Renal cortical epithelial cell (primary cell): Measurements from ENCODE around the gene SPATA31D3. TPM values are rescaled to one million over a fixed set of nuclear protein-coding genes. Genes with fewer than 3 reads are reported as not detected.
A peak's percentile ranks its signal among the peaks of the same experiment; 100 is the strongest.
"Not testable (repeated sequence)": the region's sequence is repeated elsewhere in the genome, so short reads cannot be mapped to it uniquely, and the experiment has no call there.

ENCODE experiments used
- DNase-seq: peaks from one replicate; pipeline ENCODE4 v3.0.0-alpha.2; 2011; ENCODE audit warnings: low read depth
- total RNA-seq: library from RNA; depleted of rRNA; stranded (reverse); fragments of >200 nt; gene quantifications from 2 replicates; pipeline ENCODE4 v1.2.3, GENCODE V29; 2014

The SPATA31D3 gene
- total RNA-seq, 1 donor from 2014 or later: not detected

DNA sequence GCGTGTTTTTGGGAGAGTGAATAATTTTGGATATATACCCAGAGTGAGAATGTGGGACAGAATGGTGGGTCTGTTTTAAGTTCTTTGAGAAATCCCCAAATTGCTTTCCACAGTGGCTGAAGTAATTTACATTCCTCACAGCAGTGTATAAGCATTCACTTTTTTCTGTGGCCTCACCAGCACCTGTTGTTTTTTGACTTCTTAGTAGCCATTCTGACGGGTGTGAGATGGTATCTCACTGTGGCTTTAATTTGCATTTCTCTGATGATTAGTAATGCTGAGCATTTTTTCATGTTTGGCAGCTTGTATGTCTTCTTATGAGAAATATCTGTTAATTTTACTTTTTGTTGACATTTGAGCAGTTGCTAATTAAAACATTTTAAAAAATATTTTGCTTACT lies 35.9 kb downstream of the SPATA31D3 start:
- no peak for DNase-seq

DNA sequence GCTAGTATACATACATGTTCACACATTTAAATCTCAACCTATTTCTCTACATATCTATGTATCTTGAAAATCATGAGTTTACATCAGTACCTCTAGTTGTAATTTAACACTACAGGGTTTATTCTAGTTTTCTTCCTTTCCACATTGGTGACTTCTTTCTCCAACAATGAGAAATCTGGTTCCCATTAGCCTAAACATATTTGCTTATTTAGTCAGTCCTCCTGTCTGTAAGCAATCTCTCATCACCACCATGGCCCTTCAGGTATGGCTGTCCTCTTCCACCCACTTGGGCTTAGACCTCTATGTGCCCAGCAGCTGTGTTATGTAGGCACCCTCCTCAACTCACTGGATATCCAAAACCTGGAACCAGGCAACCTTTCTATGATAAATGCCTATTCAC lies 37.3 kb downstream of the SPATA31D3 start:
- no peak for DNase-seq

DNA sequence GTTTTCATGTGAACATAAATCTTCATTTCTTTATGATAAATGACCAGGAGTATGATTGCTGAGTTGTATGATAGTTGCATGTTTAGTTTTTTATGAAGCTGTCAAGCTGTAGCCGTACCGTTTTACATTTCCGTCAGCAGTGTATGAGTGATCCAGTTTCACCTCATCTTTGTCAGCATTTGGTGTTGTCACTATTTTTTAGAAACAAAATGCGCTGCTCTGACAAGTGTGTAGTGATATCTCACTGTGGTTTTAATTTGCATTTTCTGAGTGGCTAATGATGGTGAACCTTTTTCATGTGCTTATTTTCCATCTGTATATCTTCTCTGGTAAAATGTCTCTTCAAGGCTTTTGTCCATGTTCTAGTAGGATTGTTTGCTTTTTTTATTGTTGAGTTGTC lies 38.6 kb downstream of the SPATA31D3 start:
- no peak for DNase-seq

DNA sequence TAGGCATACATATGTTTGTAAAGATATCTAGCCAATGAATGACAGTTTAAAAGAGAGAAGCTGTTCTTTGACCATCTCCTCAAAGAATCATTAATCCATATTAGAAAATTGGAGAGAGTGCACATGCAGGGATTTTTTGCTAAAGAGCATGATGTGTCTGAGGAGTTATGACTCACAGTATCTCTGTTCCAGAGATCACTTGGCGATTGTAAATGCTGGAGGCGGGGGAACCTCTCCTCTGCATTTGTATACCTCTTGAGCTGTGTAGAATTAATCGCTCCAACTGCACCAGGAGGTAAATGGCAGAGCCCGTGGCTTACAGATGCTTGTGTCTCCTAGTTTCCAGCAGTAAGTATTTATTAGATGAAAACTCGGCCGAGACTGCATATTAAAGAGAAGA lies 41.6 kb downstream of the SPATA31D3 start:
- peak; percentile 16 for DNase-seq

DNA sequence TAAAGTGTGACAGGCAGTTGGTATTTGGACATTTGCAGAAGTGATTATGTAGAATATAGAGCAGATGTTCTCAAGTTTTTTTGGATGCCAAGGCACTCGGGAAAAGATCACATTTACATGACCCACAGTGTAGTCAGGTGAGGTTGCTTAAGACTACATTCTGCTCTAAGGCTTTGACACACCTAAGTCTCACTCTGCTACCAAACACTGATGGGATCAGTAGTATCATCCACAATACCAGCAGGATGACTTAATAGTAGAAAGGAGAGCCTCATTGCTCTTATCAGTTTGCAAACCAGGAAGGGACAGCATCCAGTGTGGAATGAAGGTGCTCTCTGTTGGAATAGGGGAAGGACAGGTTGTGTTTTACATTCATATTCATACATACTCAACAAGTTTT lies 42.8 kb downstream of the SPATA31D3 start:
- DNase-seq: no peak

DNA sequence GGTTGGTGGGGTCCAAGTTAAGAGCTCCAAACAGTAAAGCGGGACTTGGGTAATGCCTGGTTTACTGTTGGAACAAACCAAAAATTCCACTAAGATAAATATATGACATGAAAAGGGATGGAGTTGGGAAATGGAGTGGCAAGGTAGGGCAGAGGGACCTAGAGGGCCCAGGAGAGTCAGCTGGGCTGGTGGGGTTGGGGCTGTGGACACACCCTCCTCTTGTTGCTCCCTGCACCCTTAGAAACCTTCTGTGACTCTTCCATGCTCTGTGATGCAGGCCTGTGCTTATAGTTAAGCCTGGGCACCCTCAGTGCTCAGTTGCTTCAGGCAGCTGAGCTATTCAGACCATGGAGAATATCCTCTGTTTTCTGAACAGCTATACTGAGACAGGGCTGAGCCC lies 45.2 kb downstream of the SPATA31D3 start, which contains the start of gene SPATA31D1:
Gene SPATA31D1 (plus strand): TSS at position 301 of the 400 bp plus-strand sequence. CDS start 47 bp downstream, at position 348.
- not testable (repeated sequence) for DNase-seq

DNA sequence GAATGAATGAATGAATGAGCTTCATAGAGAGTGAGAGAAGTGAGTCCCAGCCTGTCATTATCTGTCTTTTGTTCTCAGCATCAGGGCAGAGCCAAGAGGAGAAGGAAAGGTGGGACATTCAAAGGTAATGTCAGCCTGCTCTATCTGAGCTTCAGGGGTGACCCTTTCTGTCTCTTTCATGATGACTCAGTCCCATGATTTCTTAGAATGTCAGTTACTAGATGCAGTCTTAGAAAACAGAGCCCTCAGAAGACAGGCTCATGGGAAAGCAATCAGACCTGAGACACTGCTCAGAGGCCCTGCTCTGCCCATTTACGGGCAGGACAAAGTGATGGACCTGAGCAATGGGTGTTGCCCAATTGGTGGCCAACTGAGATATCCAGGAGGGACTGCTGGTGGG lies 46.4 kb downstream of the SPATA31D3 start:
- peak; percentile 15 for DNase-seq

DNA sequence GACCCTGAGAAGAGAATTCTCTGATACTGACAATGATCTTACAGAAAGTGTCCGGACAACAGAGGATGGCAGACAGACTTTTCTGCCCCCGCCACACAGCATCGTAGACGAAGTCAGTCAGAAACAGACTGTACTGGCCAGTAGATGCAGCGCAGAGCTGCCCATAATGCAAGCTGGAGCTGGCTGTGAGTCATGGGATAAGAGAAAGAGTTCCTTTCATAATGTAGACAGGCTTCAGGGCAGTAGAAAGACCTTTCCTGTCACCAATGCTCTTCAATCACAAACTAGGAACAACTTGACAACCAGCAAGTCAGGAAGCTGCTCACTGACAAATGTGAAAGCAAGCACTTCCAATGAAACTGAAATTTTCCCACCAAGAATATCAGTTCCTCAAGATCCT lies 50.4 kb downstream of the SPATA31D3 start:
- no peak for DNase-seq

Other genes starting within 250 kb of the SPATA31D3 start
- not detected in 2 replicates for gene SPATA31D4, start 15.1 kb upstream of the SPATA31D3 start, total RNA-seq
- gene SPATA31D1, start 45.3 kb downstream of the SPATA31D3 start, total RNA-seq: not detected in 2 replicates